OCI-LY3 (cell line): Measurements from ENCODE around the gene TMEM266.

Experiments
- EZH2phosphoT487 ChIP-seq: fragments of 200-600 bp; shearing (Covaris generic); IDR thresholded peaks from 2 replicates; pipeline ENCODE4 v1.6.1; 2018; ENCODE audit warnings: antibody characterized with exemption, mixed run types, low read depth
- TF ChIP-seq, protein P1 (sequence below): fragments of 200-600, 300-600 bp; sonication (generic); IDR thresholded peaks from 2 replicates; pipeline ENCODE4 v1.5.1; 2014; ENCODE audit warnings: antibody characterized with exemption, low read length, low read depth

DNA sequence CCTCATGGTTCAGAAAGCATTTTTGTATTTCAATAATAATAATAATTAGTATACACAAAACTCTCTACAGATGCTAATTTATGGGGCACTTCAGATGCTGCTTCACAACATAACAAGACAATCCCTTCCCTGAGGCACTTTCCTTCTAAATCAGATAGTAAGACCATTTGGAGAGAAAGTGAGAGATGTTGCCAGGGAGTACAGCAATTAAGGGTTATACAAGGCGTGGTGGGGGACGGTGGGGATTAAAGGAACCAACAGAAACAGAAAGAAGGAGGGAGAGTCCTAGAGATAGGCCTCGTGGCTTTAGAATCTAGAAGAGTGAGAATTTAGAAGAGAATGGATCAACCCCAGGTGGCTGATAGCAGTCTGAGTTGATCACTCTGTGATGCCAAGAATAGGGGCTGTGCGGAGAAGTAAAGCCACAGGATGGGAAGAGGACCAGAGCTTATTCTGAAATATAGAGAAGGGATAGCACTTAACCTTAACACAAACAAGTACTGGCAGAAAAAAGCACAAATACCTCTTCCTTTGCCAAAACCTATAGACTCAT is 174.6 kb downstream of the TMEM266 start:
- TF ChIP-seq, protein P1, sequence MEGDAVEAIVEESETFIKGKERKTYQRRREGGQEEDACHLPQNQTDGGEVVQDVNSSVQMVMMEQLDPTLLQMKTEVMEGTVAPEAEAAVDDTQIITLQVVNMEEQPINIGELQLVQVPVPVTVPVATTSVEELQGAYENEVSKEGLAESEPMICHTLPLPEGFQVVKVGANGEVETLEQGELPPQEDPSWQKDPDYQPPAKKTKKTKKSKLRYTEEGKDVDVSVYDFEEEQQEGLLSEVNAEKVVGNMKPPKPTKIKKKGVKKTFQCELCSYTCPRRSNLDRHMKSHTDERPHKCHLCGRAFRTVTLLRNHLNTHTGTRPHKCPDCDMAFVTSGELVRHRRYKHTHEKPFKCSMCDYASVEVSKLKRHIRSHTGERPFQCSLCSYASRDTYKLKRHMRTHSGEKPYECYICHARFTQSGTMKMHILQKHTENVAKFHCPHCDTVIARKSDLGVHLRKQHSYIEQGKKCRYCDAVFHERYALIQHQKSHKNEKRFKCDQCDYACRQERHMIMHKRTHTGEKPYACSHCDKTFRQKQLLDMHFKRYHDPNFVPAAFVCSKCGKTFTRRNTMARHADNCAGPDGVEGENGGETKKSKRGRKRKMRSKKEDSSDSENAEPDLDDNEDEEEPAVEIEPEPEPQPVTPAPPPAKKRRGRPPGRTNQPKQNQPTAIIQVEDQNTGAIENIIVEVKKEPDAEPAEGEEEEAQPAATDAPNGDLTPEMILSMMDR, result no peak
- no peak for TF ChIP-seq EZH2phosphoT487
